Measurements from ENCODE around the gene SLC66A3. TPM values are rescaled to one million over a fixed set of nuclear protein-coding genes. Genes with fewer than 3 reads are reported as not detected.

The SLC66A3 gene
- polyA plus RNA-seq, 1 donor from 2014 or later, result 7.0 TPM

DNA sequence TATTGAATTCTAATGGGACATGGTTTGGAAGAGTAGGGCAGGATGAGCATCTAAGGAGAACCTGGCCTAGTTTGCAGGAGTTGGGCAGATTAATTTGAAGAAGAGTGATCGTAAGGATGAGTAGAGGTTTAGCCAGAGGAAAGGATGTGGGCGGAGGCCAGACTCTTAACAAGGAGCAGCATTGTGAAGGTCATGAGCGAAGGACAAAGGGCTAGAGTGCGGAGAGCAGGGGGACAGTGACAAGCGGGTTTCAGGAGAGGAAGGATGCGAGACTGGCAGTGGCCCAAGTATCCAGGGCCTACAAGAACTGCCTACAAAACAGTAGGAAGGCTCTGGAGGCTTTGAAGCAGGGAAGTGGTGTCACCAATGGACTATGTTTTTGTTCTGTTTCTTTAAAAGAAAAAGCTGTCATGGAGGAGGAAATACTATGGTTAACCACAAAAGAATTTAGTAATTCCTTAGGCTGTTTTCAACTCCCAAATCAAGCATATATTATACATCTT is 20.1 kb downstream of the SLC66A3 start:
- Histone ChIP-seq H2AFZ (ENCODE audit: low read depth, low read length) (no peak overlapping the region), H3K36me3 (ENCODE audit: insufficient read depth, low read length) (no peaks in the 10 kb centered on the region), H3K4me3 (ENCODE audit: low read length) (no peak overlapping the region), H4K20me1 (ENCODE audit: insufficient read depth) (no peaks in the 10 kb centered on the region), H3K79me2 (replicated peaks; ENCODE audit: insufficient read depth, low read length) (no peaks in the 10 kb centered on the region), H3F3A (ENCODE audit: insufficient read depth, low read length, poor library complexity, severe bottlenecking) (no peaks in the 10 kb centered on the region), H3K27ac (ENCODE audit: low read length) (no peak overlapping the region), H3K9ac (ENCODE audit: low read length) (no peak overlapping the region), H3K9me3 (ENCODE audit: low read length) (no peaks in the 10 kb centered on the region), H3K27me3 (ENCODE audit: insufficient read depth, low read depth, low read length) (no peaks in the 10 kb centered on the region), H3K4me2 (ENCODE audit: low read length) (no peak overlapping the region), H3K9me2 (ENCODE audit: insufficient read depth, low read length) (no peaks in the 10 kb centered on the region)
- TF ChIP-seq EP300 (conservative IDR thresholded peaks at IDR 0.05; ENCODE audit: poor library complexity, severe bottlenecking), result no peak
- TF ChIP-seq EZH2 (IDR thresholded peaks at IDR 0.05; ENCODE audit: borderline replicate concordance, insufficient read depth, low read length, poor library complexity, severe bottlenecking), result no peak

DNA sequence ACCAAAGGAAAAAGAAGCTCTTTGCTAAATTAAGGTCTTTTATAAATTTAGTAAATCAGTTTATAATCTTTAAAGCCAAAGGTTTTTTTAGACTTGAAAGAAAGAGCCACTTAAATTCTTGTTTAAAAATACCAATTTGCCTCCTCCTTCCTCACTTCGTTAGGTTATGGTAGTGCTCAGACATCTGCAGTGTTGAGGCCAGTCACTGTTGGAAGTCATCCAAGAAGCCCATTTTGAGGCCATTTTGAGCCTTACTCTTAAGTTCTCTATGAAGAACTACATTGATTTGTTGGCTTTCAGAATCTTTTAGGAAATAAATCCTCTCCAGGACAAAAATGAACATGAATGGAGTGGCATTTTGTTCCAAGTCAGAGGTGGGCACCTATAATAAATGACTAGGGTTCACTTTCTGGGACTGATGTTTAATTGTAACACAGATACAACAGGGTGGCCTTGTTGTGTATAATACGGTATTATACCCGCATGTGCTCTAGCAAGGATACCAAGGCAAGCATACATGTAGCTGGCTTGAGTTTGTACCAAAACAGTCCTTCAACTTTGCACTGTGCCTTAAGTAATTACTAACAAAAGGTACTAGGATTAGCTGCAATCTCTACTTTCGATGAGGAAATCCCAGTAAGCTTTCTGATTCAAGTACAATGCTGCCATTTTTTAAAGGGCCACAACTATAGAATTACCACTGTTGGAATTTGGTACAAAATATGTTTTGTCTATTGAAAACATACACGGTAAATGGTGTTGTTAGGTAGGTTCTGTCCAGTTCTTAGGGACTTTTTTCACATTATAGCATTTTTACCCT is 22.8 kb downstream of the SLC66A3 start:
- Histone ChIP-seq H3K79me2 (replicated peaks; ENCODE audit: insufficient read depth, low read length) (no peaks in the 10 kb centered on the region), H3K27ac (ENCODE audit: low read length) (no peak overlapping the region), H3K9me2 (ENCODE audit: insufficient read depth, low read length) (no peaks in the 10 kb centered on the region), H3K27me3 (ENCODE audit: insufficient read depth, low read depth, low read length) (no peaks in the 10 kb centered on the region), H3K36me3 (ENCODE audit: insufficient read depth, low read length) (peaks cover 2% of the 10 kb centered on the region), H3K4me2 (ENCODE audit: low read length) (no peak overlapping the region), H3K9ac (ENCODE audit: low read length) (no peak overlapping the region), H3K9me3 (ENCODE audit: low read length) (no peaks in the 10 kb centered on the region), H2AFZ (ENCODE audit: low read depth, low read length) (no peak overlapping the region), H3K4me3 (ENCODE audit: low read length) (no peak overlapping the region), H4K20me1 (ENCODE audit: insufficient read depth) (no peaks in the 10 kb centered on the region), H3F3A (ENCODE audit: insufficient read depth, low read length, poor library complexity, severe bottlenecking) (no peaks in the 10 kb centered on the region)
- TF ChIP-seq MXI1 (conservative IDR thresholded peaks at IDR 0.05; ENCODE audit: poor library complexity, severe bottlenecking), result no peak
- TF ChIP-seq SMC3 (conservative IDR thresholded peaks at IDR 0.05; ENCODE audit: poor library complexity), result no peak

DNA sequence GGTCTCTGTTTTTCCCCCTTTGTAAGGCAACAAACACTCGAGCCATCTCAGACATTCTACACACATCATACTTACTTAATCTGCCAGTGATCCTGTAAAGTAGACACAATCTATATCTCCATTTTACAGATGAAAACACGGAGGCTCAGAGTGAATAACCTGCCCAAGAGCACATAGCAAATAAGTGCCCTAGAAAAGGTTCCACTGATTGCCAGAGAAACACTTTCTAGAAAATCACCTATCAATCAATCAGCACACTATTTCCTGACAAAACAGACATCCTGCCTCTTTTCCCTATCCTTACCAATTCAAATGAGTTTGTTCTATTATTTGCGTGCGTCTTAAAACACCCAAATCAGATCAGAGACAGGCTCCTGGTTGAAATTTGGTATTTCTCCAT is 23.9 kb downstream of the SLC66A3 start:
- Histone ChIP-seq H3K9ac (ENCODE audit: low read length) (no peak overlapping the region), H3K36me3 (ENCODE audit: insufficient read depth, low read length) (peaks cover 6% of the 10 kb centered on the region), H4K20me1 (ENCODE audit: insufficient read depth) (no peaks in the 10 kb centered on the region), H3K4me2 (ENCODE audit: low read length) (no peak overlapping the region), H3K79me2 (replicated peaks; ENCODE audit: insufficient read depth, low read length) (no peaks in the 10 kb centered on the region), H3K9me3 (ENCODE audit: low read length) (no peaks in the 10 kb centered on the region), H3K4me3 (ENCODE audit: low read length) (no peak overlapping the region), H2AFZ (ENCODE audit: low read depth, low read length) (no peak overlapping the region), H3F3A (ENCODE audit: insufficient read depth, low read length, poor library complexity, severe bottlenecking) (no peaks in the 10 kb centered on the region), H3K27ac (ENCODE audit: low read length) (no peak overlapping the region), H3K27me3 (ENCODE audit: insufficient read depth, low read depth, low read length) (no peaks in the 10 kb centered on the region), H3K9me2 (ENCODE audit: insufficient read depth, low read length) (no peaks in the 10 kb centered on the region)
- TF ChIP-seq, protein P1, sequence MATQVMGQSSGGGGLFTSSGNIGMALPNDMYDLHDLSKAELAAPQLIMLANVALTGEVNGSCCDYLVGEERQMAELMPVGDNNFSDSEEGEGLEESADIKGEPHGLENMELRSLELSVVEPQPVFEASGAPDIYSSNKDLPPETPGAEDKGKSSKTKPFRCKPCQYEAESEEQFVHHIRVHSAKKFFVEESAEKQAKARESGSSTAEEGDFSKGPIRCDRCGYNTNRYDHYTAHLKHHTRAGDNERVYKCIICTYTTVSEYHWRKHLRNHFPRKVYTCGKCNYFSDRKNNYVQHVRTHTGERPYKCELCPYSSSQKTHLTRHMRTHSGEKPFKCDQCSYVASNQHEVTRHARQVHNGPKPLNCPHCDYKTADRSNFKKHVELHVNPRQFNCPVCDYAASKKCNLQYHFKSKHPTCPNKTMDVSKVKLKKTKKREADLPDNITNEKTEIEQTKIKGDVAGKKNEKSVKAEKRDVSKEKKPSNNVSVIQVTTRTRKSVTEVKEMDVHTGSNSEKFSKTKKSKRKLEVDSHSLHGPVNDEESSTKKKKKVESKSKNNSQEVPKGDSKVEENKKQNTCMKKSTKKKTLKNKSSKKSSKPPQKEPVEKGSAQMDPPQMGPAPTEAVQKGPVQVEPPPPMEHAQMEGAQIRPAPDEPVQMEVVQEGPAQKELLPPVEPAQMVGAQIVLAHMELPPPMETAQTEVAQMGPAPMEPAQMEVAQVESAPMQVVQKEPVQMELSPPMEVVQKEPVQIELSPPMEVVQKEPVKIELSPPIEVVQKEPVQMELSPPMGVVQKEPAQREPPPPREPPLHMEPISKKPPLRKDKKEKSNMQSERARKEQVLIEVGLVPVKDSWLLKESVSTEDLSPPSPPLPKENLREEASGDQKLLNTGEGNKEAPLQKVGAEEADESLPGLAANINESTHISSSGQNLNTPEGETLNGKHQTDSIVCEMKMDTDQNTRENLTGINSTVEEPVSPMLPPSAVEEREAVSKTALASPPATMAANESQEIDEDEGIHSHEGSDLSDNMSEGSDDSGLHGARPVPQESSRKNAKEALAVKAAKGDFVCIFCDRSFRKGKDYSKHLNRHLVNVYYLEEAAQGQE (IDR thresholded peaks at IDR 0.05; ENCODE audit: borderline replicate concordance), result no peak
- TF ChIP-seq SMC3 (conservative IDR thresholded peaks at IDR 0.05; ENCODE audit: poor library complexity), result no peak
- no peak for TF ChIP-seq EP300 (conservative IDR thresholded peaks at IDR 0.05; ENCODE audit: poor library complexity, severe bottlenecking)
- no peak for TF ChIP-seq TAF1 (IDR thresholded peaks at IDR 0.05; ENCODE audit: low read depth)
- no peak for TF ChIP-seq POLR2AphosphoS5 (IDR thresholded peaks at IDR 0.05)
- TF ChIP-seq RAD21 (conservative IDR thresholded peaks at IDR 0.05), result no peak
- no peak for TF ChIP-seq EZH2 (IDR thresholded peaks at IDR 0.05; ENCODE audit: borderline replicate concordance, insufficient read depth, low read length, poor library complexity, severe bottlenecking)
- TF ChIP-seq, protein P2, sequence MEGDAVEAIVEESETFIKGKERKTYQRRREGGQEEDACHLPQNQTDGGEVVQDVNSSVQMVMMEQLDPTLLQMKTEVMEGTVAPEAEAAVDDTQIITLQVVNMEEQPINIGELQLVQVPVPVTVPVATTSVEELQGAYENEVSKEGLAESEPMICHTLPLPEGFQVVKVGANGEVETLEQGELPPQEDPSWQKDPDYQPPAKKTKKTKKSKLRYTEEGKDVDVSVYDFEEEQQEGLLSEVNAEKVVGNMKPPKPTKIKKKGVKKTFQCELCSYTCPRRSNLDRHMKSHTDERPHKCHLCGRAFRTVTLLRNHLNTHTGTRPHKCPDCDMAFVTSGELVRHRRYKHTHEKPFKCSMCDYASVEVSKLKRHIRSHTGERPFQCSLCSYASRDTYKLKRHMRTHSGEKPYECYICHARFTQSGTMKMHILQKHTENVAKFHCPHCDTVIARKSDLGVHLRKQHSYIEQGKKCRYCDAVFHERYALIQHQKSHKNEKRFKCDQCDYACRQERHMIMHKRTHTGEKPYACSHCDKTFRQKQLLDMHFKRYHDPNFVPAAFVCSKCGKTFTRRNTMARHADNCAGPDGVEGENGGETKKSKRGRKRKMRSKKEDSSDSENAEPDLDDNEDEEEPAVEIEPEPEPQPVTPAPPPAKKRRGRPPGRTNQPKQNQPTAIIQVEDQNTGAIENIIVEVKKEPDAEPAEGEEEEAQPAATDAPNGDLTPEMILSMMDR (IDR thresholded peaks at IDR 0.05; ENCODE audit: poor library complexity, severe bottlenecking), result no peak
- TF ChIP-seq MXI1 (conservative IDR thresholded peaks at IDR 0.05; ENCODE audit: poor library complexity, severe bottlenecking), result no peak

Measured in neural cell (in vitro differentiated cells).